Hematopoietic multipotent progenitor cell treated with erythropoietin and hydrocortisone succinate and interleukin-3 and kit ligand, for 6 days (in vitro differentiated cells): ENCODE measurements around the gene PRKAB1.

Experiments
- DNase-seq: peaks from one replicate; pipeline ENCODE4 v3.0.0-alpha.2; 2015

Gene PRKAB1

DNA sequence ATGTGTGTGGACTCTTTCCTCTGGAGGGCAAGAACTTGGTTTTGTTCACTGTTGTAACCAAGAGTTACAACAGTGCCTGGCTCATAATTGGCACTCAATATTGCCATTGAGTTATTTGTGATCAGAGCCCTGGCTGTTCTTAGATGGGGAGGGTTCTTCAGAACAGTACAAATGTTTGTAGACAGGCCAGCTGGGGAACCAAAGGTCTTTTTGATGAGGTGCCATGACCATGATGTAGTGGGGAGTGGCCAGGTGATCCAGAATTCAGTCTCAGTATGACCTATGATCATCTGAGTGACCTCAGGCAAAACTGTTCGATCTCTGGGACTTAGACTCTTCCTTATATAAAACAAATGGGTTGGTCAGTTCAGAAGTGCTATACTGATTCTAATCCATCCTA is 3.3 kb upstream of the PRKAB1 start:
- DNase-seq: no peak

GRCh38 chr12:119665164-119665929 is 2.6 kb upstream of the PRKAB1 start:
- DNase-seq: peak; percentile 99

- DNase-seq: peak; percentile 67
These were observed 1.6 kb upstream of the PRKAB1 start for GRCh38 chr12:119666226-119666795.

- DNase-seq: no peak
These were observed 895 bp upstream of the PRKAB1 start for GRCh38 chr12:119666900-119667576.

DNA sequence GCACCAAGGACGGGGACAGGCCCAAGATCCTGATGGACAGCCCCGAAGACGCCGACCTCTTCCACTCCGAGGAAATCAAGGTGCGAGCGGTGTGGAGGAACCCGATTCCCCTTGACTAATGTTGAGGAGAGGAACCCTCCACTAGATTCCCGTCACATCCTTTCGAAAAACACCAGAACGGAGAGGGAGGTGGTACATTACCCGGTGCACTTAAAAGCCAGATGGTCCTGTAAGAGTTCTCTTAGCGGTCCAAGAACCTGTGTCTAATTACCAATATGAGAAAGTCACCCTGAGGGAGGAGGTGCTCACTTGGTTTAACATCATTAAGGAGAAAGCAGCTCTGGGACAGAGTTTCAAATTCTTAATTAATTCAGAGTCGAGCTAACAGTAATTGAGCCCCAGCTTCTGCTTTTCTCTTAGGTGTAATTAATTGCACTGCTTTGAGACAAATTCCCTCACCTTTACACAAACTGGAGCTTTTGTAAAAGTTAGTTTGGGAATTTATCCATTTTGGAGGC is 450 bp downstream of the PRKAB1 start:
- no peak for DNase-seq

- peak; percentile 44 for DNase-seq
These were observed 2.0 kb downstream of the PRKAB1 start for GRCh38 chr12:119669744-119670472.

DNA sequence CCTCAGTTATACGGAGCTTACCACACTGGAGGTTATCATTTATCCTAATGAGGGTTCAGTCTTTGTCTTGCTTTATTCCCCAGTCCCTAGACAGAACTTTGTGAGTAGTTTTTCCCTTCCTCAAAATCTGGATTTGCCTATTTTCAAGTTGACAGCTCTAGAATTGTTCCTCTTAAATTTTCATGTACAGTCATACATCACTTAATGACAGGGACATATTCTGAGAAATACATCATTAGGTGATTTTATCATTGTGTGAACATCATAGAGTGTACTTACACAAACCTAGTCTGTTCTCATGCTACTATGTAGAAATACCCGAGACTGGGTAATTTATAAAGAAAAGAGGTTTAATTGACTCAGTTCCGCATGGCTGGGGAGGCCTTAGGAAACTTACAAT is 3.1 kb downstream of the PRKAB1 start:
- DNase-seq: no peak

DNA sequence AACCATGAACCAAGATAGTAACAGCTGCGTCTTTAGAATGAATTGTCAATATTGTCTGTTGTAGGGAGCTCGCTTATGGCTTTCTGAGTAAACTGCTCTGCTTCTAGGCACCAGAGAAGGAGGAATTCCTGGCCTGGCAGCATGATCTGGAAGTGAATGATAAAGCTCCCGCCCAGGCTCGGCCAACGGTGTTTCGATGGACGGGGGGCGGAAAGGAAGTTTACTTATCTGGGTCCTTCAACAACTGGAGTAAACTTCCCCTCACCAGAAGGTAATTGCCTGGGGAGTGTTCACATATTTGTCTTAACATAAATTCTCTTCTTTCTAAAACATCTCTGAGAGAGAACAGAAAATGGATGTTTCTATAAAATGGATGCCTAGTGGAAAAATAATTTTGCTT is 4.3 kb downstream of the PRKAB1 start:
- peak; percentile 85 for DNase-seq

DNA sequence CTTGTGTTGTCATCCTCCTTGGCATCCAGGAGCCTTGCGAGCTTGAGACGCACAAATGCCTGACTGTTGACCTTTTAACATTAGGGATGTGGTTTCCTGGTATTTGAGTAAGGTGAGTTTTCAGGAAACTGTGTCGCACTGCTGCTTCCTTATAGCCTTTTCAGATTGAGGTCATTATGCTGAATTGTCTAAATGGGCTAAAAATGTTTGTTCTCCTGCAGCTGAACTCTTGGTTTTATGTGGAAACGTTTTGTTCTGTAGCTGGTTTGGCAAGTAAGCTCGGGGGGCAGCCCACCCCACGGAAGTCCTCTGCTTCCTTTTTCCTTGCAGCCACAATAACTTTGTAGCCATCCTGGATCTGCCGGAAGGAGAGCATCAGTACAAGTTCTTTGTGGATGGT is 5.7 kb downstream of the PRKAB1 start:
- no peak for DNase-seq

DNA sequence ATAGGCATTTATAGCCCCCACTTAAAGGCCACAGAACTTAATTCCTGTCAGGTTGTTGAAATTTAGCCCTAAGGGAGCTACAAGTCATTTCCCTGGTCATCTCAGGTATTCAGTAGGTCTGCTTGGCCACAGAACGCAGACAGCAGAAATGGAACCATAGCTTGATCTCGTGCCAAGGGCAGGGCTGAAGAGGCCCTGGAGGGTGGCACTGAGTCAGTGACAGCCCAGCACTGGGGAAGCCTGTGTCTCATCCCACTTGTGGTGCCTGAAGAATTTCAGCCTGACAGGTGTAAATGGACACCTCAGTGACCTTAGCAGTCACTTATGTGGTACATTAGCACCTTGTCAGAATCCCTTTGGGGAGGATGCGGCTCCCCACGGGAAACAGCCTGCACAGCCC is 6.6 kb downstream of the PRKAB1 start:
- no peak for DNase-seq

- no peak for DNase-seq
These were observed 8.1 kb downstream of the PRKAB1 start for GRCh38 chr12:119676022-119676421.

DNA sequence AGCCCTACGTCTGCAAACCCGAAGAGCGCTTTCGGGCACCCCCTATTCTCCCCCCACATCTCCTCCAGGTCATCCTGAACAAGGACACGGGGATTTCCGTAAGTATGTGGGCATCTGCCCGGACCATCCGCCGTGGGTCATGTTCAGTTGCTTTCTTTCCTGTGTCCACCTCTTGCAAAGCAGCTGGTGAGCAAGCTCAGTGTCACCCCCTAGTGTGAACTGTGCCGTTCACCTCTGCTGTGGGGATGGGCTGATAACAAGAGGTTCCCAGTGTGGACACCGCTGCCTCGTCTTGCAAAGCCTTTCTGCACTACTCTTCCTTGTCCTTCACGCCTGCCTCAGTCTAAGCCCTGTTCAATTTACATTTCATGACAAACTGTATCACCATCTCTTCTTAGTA is 8.6 kb downstream of the PRKAB1 start:
- DNase-seq: peak; percentile 41

GRCh38 chr12:119678459-119678858 is 10.5 kb downstream of the PRKAB1 start:
- no peak for DNase-seq

DNA sequence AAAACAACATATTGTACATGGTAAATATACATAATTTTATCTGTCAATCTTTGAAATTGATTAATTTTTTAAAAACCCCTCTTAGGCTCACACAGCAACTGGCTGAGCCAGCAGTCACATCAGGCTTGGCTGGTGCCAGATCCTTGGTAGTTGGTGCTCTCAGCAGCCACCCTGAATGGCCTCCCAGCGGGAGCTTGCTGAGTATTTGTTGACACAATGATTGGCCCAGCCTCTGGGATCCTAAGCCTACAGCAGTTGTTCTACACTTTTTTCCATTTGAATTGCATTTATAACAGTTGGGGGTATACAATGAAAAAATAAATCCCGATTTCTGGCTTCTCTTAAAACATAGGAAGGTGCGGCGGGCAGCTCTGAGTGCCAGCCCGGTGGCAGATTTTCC is 11.1 kb downstream of the PRKAB1 start:
- no peak for DNase-seq

DNA sequence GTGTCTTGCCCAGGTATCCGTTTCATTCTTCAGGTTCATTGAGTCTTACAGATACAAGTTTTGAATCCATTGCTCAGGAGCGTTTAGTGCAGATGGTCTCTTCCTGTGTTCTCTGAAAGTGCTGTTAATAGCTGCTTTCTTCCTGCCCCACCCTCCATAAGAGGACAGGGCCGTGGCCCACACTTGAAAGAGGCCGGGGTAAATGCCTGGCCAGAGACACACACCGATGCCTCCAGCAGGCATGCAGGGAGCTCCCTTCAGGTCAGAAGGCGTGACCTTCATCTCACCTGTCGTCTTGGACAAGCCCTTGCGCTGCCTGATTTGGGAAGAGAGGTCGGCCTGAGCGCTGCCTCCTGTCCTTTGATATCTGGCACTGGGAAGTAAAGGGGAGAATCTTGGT is 11.6 kb downstream of the PRKAB1 start:
- DNase-seq: no peak

- DNase-seq: no peak
These were observed 13.2 kb downstream of the PRKAB1 start for GRCh38 chr12:119681111-119681510.

DNA sequence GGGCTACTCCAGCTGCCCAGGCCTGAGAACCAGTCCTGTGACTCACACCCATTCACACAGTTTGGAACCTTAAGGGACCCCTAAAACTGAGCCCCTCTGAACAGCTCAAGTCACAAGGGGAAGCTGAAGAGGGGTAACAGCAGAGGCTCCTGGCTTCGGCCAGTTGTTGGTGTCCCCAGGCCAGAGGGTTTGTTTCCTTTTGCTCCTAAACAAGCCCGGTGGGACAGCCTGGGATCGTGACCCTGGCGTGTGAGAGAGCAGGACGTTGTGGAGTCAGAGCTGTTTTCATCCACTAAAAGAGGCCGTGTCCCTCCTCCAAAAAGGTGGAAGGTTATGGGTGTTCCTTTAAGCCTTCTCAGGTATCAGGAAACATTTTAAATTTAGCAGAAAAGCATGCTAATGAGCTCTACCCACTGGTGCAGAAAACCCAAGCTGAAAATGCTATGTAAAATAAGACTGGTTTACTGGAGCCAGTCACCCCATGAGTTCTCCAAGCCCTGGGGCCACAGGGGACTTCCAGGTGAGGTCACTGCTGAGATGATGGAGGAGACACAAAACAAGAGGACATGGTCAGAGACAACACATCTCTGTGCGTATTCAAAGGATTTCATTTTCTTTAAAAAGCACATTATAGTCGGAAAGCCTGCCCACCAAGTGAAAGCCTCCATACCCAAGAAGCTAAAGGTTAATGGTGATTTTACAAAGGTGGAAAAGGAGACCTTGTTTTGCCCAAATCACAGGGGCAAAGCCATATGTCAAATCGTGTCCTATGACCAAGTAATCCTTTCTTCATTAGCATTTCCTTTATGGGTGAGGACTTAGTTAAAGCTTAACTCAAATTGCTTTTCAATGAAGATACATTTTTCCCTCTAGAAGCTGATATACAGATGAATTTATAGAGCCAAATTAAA is 14.1 kb downstream of the PRKAB1 start:
- DNase-seq: no peak

GRCh38 chr12:119682639-119683252 is 14.8 kb downstream of the PRKAB1 start:
- DNase-seq: peak; percentile 89

- DNase-seq: no peak
These were observed 15.5 kb downstream of the PRKAB1 start for GRCh38 chr12:119683413-119683812.

GRCh38 chr12:119683816-119684215 is 15.9 kb downstream of the PRKAB1 start:
- no peak for DNase-seq

- DNase-seq: no peak
These were observed 16.9 kb downstream of the PRKAB1 start for GRCh38 chr12:119684711-119685369.
